ENCODE data around the gene PTPRK.

GRCh38 chr6:128557081-128557480 is 36.7 kb upstream of the PTPRK start:
- TF ChIP-seq SPI1 (IDR thresholded peaks at IDR 0.05; ENCODE audit: borderline replicate concordance, low read depth, low read length): no peak
- TF ChIP-seq CREBBP (IDR thresholded peaks at IDR 0.05; ENCODE audit: low read depth, low read length): no peak
- no peak for TF ChIP-seq SNRNP70 (optimal IDR thresholded peaks at IDR 0.05; ENCODE audit: low read depth, low read length)
- TF ChIP-seq YY1 (IDR thresholded peaks at IDR 0.05; ENCODE audit: borderline replicate concordance in 1 of 3, control insufficient read depth in 1 of 3, extremely low read depth in 1 of 3, insufficient read depth in 3 of 3, insufficient read length in 1 of 3, insufficient replicate concordance in 2 of 3, low read depth in 1 of 3, low read length in 2 of 3): no peak
- no peak for TF ChIP-seq ESRRA (IDR thresholded peaks at IDR 0.05; ENCODE audit: borderline replicate concordance, low read depth)
- TF ChIP-seq ZNF146 (CRISPR knock-in tag; IDR thresholded peaks at IDR 0.05; ENCODE audit: unreplicated experiment): no peak
- TF ChIP-seq BRF1 (IDR thresholded peaks at IDR 0.05; ENCODE audit: borderline replicate concordance, extremely low read depth, insufficient read length): no peak
- no peak for TF ChIP-seq CHD2 (IDR thresholded peaks at IDR 0.05; ENCODE audit: low read depth, low read length)

All from K562 (cell line).